Neural cell (in vitro differentiated cells): ENCODE results near the gene DBF4.
"Not testable (repeated sequence)": the region's sequence is repeated elsewhere in the genome, so short reads cannot be mapped to it uniquely, and the experiment has no call there.

ENCODE experiments used
- CTCF ChIP-seq: fragments of 450-650 bp; IDR thresholded peaks from 2 replicates; pipeline ENCODE4 v1.5.1; 2014; ENCODE audit warnings: antibody characterized with exemption, mild to moderate bottlenecking, moderate library complexity; ENCODE audit not compliant: poor library complexity, severe bottlenecking
- EP300 ChIP-seq: fragments of 450-650 bp; conservative IDR thresholded peaks from 2 replicates; pipeline ENCODE4 v1.6.1; 2014; ENCODE audit warnings: antibody characterized with exemption, mild to moderate bottlenecking, moderate library complexity; ENCODE audit not compliant: poor library complexity, severe bottlenecking
- EZH2 ChIP-seq: fragments of 200-600, 300-800 bp; shearing (Covaris generic), sonication (generic); IDR thresholded peaks from 2 replicates; pipeline ENCODE4 v1.6.1; 2014; ENCODE audit warnings: antibody characterized with exemption, low read length, borderline replicate concordance, mild to moderate bottlenecking; ENCODE audit not compliant: insufficient read depth, poor library complexity, severe bottlenecking
- MXI1 ChIP-seq: fragments of 450-650 bp; conservative IDR thresholded peaks from 2 replicates; pipeline ENCODE4 v1.6.1; 2014; ENCODE audit warnings: antibody characterized with exemption, mild to moderate bottlenecking; ENCODE audit not compliant: poor library complexity, severe bottlenecking
- POLR2AphosphoS5 ChIP-seq: IDR thresholded peaks from 2 replicates; pipeline ENCODE4 v1.6.1; 2012
- TF ChIP-seq, protein P1 (sequence below): IDR thresholded peaks from 2 replicates; pipeline ENCODE4 v1.6.1; 2012; ENCODE audit warnings: borderline replicate concordance

GRCh38 chr7:87908814-87909213 is 32.5 kb downstream of the DBF4 start:
- not testable (repeated sequence) for TF ChIP-seq EP300, CTCF, EZH2, MXI1, POLR2AphosphoS5
- TF ChIP-seq, protein P1, sequence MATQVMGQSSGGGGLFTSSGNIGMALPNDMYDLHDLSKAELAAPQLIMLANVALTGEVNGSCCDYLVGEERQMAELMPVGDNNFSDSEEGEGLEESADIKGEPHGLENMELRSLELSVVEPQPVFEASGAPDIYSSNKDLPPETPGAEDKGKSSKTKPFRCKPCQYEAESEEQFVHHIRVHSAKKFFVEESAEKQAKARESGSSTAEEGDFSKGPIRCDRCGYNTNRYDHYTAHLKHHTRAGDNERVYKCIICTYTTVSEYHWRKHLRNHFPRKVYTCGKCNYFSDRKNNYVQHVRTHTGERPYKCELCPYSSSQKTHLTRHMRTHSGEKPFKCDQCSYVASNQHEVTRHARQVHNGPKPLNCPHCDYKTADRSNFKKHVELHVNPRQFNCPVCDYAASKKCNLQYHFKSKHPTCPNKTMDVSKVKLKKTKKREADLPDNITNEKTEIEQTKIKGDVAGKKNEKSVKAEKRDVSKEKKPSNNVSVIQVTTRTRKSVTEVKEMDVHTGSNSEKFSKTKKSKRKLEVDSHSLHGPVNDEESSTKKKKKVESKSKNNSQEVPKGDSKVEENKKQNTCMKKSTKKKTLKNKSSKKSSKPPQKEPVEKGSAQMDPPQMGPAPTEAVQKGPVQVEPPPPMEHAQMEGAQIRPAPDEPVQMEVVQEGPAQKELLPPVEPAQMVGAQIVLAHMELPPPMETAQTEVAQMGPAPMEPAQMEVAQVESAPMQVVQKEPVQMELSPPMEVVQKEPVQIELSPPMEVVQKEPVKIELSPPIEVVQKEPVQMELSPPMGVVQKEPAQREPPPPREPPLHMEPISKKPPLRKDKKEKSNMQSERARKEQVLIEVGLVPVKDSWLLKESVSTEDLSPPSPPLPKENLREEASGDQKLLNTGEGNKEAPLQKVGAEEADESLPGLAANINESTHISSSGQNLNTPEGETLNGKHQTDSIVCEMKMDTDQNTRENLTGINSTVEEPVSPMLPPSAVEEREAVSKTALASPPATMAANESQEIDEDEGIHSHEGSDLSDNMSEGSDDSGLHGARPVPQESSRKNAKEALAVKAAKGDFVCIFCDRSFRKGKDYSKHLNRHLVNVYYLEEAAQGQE: not testable (repeated sequence)
